Measurements from ENCODE around the gene KCTD1. TPM values are rescaled to one million over a fixed set of nuclear protein-coding genes. Genes with fewer than 3 reads are reported as not detected.

Gene KCTD1
- total and polyA plus RNA-seq, 2 of the 8 experiments (the other 6 are each of a cell fraction or from before 2014, with no cell fraction given), result 7.7 to 14.0 TPM

DNA sequence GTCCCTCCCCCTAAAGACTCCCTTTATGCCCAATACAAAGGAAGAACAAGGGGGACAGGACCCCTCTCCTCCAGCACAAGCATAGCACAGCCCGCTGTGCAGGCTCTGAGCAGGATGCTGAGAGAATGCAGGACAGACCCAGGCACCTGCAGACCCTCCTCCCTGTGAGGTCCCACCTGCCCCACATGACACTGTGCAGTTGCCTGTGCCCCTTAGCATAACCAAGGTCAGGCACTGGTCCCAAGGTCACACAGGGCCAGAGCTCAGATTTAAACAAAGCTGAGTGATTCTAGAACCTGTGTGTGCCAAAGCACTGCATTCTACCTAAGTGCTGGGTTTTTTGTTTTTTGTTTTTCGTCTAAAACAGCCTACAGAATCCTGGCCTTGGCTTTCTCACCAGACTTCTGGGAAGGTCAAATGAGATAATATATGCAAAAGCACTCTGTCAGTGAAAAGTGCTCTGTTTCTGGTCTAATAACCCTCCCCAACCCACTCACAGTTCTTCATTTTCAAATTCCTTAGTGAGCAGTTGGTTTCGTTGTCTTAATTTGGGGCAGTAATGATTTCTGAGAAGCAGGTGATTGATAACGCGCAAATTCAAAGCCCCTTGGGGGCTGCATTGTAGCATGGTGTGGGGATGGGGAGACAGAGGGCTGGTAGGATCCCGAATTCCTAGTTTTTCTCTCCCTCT lies 125.7 kb downstream of the KCTD1 start:
- H2BK20ac ChIP-seq (ENCODE audit: low read length), result no peak overlapping the region
- FAIRE-seq, result no peak
- no peak overlapping the region for H3K56ac ChIP-seq (replicated peaks; ENCODE audit: insufficient read length, low read depth, low read length)
- no peak overlapping the region for H2AK5ac ChIP-seq (ENCODE audit: low read depth, low read length)
- H3K9ac ChIP-seq (replicated peaks in 1 of 4; ENCODE audit: extremely low read depth in 1 of 4, low read depth in 3 of 4, low read length in 3 of 4), result no peak overlapping the region
- H3K4ac ChIP-seq (replicated peaks; ENCODE audit: insufficient read length, low read depth, low read length), result no peak overlapping the region
- no peak overlapping the region for H4K91ac ChIP-seq (replicated peaks; ENCODE audit: insufficient read length, low read length)
- no peak overlapping the region for H2BK12ac ChIP-seq (ENCODE audit: low read depth, low read length)
- no peaks in the 10 kb centered on the region for H3K23me2 ChIP-seq (ENCODE audit: low read depth, low read length)
- H3K4me1 ChIP-seq (replicated peaks in 1 of 4; ENCODE audit: control insufficient read depth in 3 of 4, insufficient read depth in 4 of 4, low read length in 3 of 4), result no peaks in the 10 kb centered on the region
- POLR2A ChIA-PET (ENCODE audit: partially characterized antibody), result interaction anchor here (0.7 kb wide), 1 partner anchor 8 kb away, joined by 4 read pairs; no protein-coding TSS in a partner anchor
- no peaks in the 10 kb centered on the region for H3K79me2 ChIP-seq (ENCODE audit: control insufficient read depth in 1 of 2, insufficient read depth in 2 of 2, low read length in 2 of 2)
- H4K8ac ChIP-seq (ENCODE audit: extremely low read depth, insufficient read depth, low read length), result no peak overlapping the region
- peak overlapping the region; percentile 61; the same call in 1 of the 2 replicates for H2BK15ac ChIP-seq (ENCODE audit: low read length)
- 0 out of 2 replicates have a peak overlapping the region, but pooled peaks have one; percentile 45 for H2AFZ ChIP-seq (ENCODE audit: low read length)
- H3K23ac ChIP-seq (ENCODE audit: insufficient read length), result no peak overlapping the region
- H2BK120ac ChIP-seq (replicated peaks; ENCODE audit: low read depth, low read length), result no peak overlapping the region
- peak in 1 of 2 experiments; percentile 33 for DNase-seq (ENCODE audit: low read depth in 1 of 2, low spot score in 2 of 2)
- WGBS, 2 experiments (ENCODE audit: extremely low coverage in 1 of 2, insufficient coverage in 1 of 2, insufficient read length in 1 of 2, insufficient replicate concordance in 2 of 2, low coverage in 1 of 2, low lambda C conversion rate in 2 of 2, missing lambda C conversion rate in 1 of 2), result 89% methylated on average over 6 of the region's 6 CpGs; no CpG with 5 or more reads in 1 of the 2 experiments
- no peaks in the 10 kb centered on the region for H4K20me1 ChIP-seq (replicated peaks in 1 of 2; ENCODE audit: control insufficient read depth in 1 of 2, insufficient read depth in 2 of 2, low read length in 2 of 2)
- H3K4me2 ChIP-seq (ENCODE audit: insufficient read depth in 1 of 2, low read depth in 2 of 2, low read length in 2 of 2), result no peak overlapping the region
- no peak overlapping the region for H3K27ac ChIP-seq (ENCODE audit: low read depth, low read length)
- H3K36me3 ChIP-seq (ENCODE audit: control insufficient read depth in 2 of 4, insufficient read depth in 4 of 4, low read length in 3 of 4), result no peaks in the 10 kb centered on the region
- no peak overlapping the region for H3K4me3 ChIP-seq (ENCODE audit: extremely low read depth in 1 of 4, insufficient read depth in 2 of 4, low read depth in 3 of 4, low read length in 4 of 4)
- H3K27me3 ChIP-seq (replicated peaks in 1 of 4; ENCODE audit: control insufficient read depth in 3 of 4, extremely low read depth in 1 of 4, insufficient read depth in 3 of 4, low read length in 3 of 4), result no peaks in the 10 kb centered on the region
- TF ChIP-seq NRF1 (IDR thresholded peaks at IDR 0.05; ENCODE audit: low read depth, low read length) (no peak), PHF8 (conservative IDR thresholded peaks at IDR 0.05; ENCODE audit: low read depth, low read length) (no peak)
- H4K5ac ChIP-seq (ENCODE audit: insufficient read length, low read depth, low read length), result no peak overlapping the region
- H3K79me1 ChIP-seq (ENCODE audit: low read depth, low read length), result no peaks in the 10 kb centered on the region
- H2BK5ac ChIP-seq (ENCODE audit: low read depth, low read length), result no peak overlapping the region
- CTCF ChIA-PET (ENCODE audit: partially characterized antibody), result interaction anchor here (0.6 to 1.1 kb wide), 2 partner anchors 10 to 12 kb away, joined by 3 read pairs; no protein-coding TSS in a partner anchor
- no peak overlapping the region for H3K14ac ChIP-seq (ENCODE audit: insufficient read length)
- H3K18ac ChIP-seq (ENCODE audit: extremely low read depth, low read length), result no peak overlapping the region; the same call in 1 of the 2 replicates
- H3K9me3 ChIP-seq (ENCODE audit: insufficient read depth in 2 of 2, low read depth in 1 of 2, low read length in 1 of 2), result no peaks in the 10 kb centered on the region

Data from H1 (cell line).